Sigmoid colon (tissue), 7 donors: ENCODE measurements around the gene TRIB2. TPM values are rescaled to one million over a fixed set of nuclear protein-coding genes. Genes with fewer than 3 reads are reported as not detected.

Experiments
- DNase-seq: peaks from one replicate; pipeline ENCODE4 v3.0.0-alpha.2; 2019
- H3K27ac ChIP-seq, 4 donors: fragments of 200-600 bp; sonication (generic); one replicate each; pipeline ENCODE4 v1.5.1; 2016 to 2019; ENCODE audit warnings: mild to moderate bottlenecking in 1 of 4
- H3K27me3 ChIP-seq, 3 donors: fragments of 200-600 bp; sonication (generic); one replicate each; pipeline ENCODE4 v1.5.1; 2019; ENCODE audit warnings: mild to moderate bottlenecking in 1 of 3
- H3K36me3 ChIP-seq, 4 donors: fragments of 200-600 bp; sonication (generic); one replicate each; pipeline ENCODE4 v1.5.1; 2016 to 2019
- H3K4me1 ChIP-seq, 4 donors: fragments of 200-600 bp; sonication (generic); one replicate each; pipeline ENCODE4 v1.5.1; 2017 to 2019
- H3K4me3 ChIP-seq, 4 donors: fragments of 200-600 bp; sonication (generic); one replicate each; pipeline ENCODE4 v1.5.1; 2017 to 2019; ENCODE audit warnings: mild to moderate bottlenecking in 2 of 4, moderate library complexity in 1 of 4
- H3K9me3 ChIP-seq, 4 donors: fragments of 200-600 bp in 3 of 4; sonication (generic) in 3 of 4; one replicate each; pipeline versions ENCODE4 v1.5.1 to v1.6.1; 2013 to 2019
- CTCF ChIP-seq, 4 experiments: fragments of 450-650 bp in 3 of 4; fragments of 200-600 bp in 1 of 4; IDR thresholded peaks; one replicate each; pipeline ENCODE4 v1.5.1; 2016 to 2019; ENCODE audit warnings: antibody characterized with exemption in 4 of 4, mild to moderate bottlenecking in 3 of 4, moderate library complexity in 2 of 4
- EP300 ChIP-seq, 4 donors: sonication (generic); formaldehyde crosslinking; IDR thresholded peaks; one replicate each; pipeline ENCODE4 v1.6.1; 2017; ENCODE audit warnings: antibody characterized with exemption in 4 of 4
- POLR2A ChIP-seq, 2 donors: fragments of 450-650 bp; IDR thresholded peaks; one replicate each; pipeline ENCODE4 v1.6.1; 2016; ENCODE audit warnings: antibody characterized with exemption in 2 of 2, mild to moderate bottlenecking in 2 of 2, moderate library complexity in 2 of 2
- POLR2AphosphoS5 ChIP-seq, 4 donors: sonication (generic); formaldehyde crosslinking; IDR thresholded peaks; one replicate each; pipeline ENCODE4 v1.6.1; 2017; ENCODE audit warnings: antibody characterized with exemption in 4 of 4
- WGBS, 2 donors: extraction: QIAGEN DNeasy Blood & Tissue Kit; methylation state at CpG; one replicate each; pipeline ENCODE4 v1.1.7; 2013; 5-methylcytosine and 5-hydroxymethylcytosine counted together
- intact Hi-C: fragments of 100-400 bp; cut with DNase I; formaldehyde crosslinking; loops from one replicate; pipeline ENCODE4 v1.15.1; 2023
- polyA plus RNA-seq, 3 donors: library from polyadenylated mRNA; stranded (reverse); fragments of 200-250 nt; gene quantifications; one replicate each; pipeline ENCODE4 v1.2.3, GENCODE V29; 2013
- total RNA-seq, 4 donors: library from RNA; depleted of rRNA; stranded (reverse); fragments of >200 nt; gene quantifications; one replicate each; pipeline ENCODE4 v1.1.0, GENCODE V29; 2016
- donor health status: healthy with polysubstance abuse.
- donor health status: Bipolar disorder and iron deficiency.
- donor health status: healthy.

The TRIB2 gene
- total and polyA plus RNA-seq, 7 donors: 1.4 to 56.2 (median 34.2) TPM

GRCh38 chr2:12767541-12767940 is 50.8 kb downstream of the TRIB2 start:
- 90 to 91% methylated on average over 8 of the region's 8 CpGs for WGBS, 2 donors
- no peak overlapping the region for H3K4me3 ChIP-seq
- H3K4me1 ChIP-seq: peaks cover 0 to 17% (median 8%) of the 10 kb centered on the region in 4 donors
- H3K27ac ChIP-seq: no peak overlapping the region
- TF ChIP-seq POLR2A (IDR thresholded peaks at IDR 0.05): no peak
- TF ChIP-seq EP300 (IDR thresholded peaks at IDR 0.05): no peak
- no peak for TF ChIP-seq POLR2AphosphoS5 (IDR thresholded peaks at IDR 0.05)
- no peak for TF ChIP-seq CTCF (IDR thresholded peaks at IDR 0.05)
- no peaks in the 10 kb centered on the region for H3K9me3 ChIP-seq
- intact Hi-C loops: no loop called here
- no peaks in the 10 kb centered on the region for H3K27me3 ChIP-seq
- H3K36me3 ChIP-seq: no peaks in the 10 kb centered on the region
- no peak for DNase-seq

GRCh38 chr2:12767996-12768624 is 51.4 kb downstream of the TRIB2 start:
- Histone ChIP-seq H3K4me3 (no peak overlapping the region), H3K36me3 (no peaks in the 10 kb centered on the region), H3K4me1 (peaks cover 0 to 12% (median 6%) of the 10 kb centered on the region in 4 donors), H3K9me3 (no peaks in the 10 kb centered on the region), H3K27me3 (no peaks in the 10 kb centered on the region), H3K27ac (no peak overlapping the region)
- intact Hi-C loops: no loop called here
- WGBS, 2 donors: 66 to 73% methylated on average over 3 of the region's 3 CpGs
- TF ChIP-seq EP300 (IDR thresholded peaks at IDR 0.05): no peak
- TF ChIP-seq POLR2A (IDR thresholded peaks at IDR 0.05): no peak
- no peak for TF ChIP-seq CTCF (IDR thresholded peaks at IDR 0.05)
- TF ChIP-seq POLR2AphosphoS5 (IDR thresholded peaks at IDR 0.05): no peak
- DNase-seq: no peak

GRCh38 chr2:12769492-12770105 is 52.9 kb downstream of the TRIB2 start:
- WGBS, 2 donors: 51 to 75% methylated on average over 9 of the region's 9 CpGs
- Histone ChIP-seq H3K4me1 (no peaks in the 10 kb centered on the region), H3K36me3 (no peaks in the 10 kb centered on the region), H3K27ac (no peak overlapping the region), H3K9me3 (no peaks in the 10 kb centered on the region), H3K27me3 (no peaks in the 10 kb centered on the region), H3K4me3 (no peak overlapping the region)
- DNase-seq: peak; percentile 77
- intact Hi-C loops: no loop called here
- TF ChIP-seq POLR2A (IDR thresholded peaks at IDR 0.05) (no peak), POLR2AphosphoS5 (IDR thresholded peaks at IDR 0.05) (no peak), EP300 (IDR thresholded peaks at IDR 0.05) (no peak), CTCF (IDR thresholded peaks at IDR 0.05) (no peak)

GRCh38 chr2:12770300-12770968 is 53.7 kb downstream of the TRIB2 start:
- TF ChIP-seq EP300 (IDR thresholded peaks at IDR 0.05): no peak
- 67 to 69% methylated on average over 8 of the region's 8 CpGs for WGBS, 2 donors
- Histone ChIP-seq H3K27ac (no peak overlapping the region), H3K4me3 (no peak overlapping the region), H3K36me3 (no peaks in the 10 kb centered on the region), H3K27me3 (no peaks in the 10 kb centered on the region), H3K4me1 (no peaks in the 10 kb centered on the region), H3K9me3 (peaks cover 0 to 4% (median under 1%) of the 10 kb centered on the region in 4 donors)
- intact Hi-C loops: no loop called here
- DNase-seq: no peak

- no peak overlapping the region for H3K4me3 ChIP-seq
- H3K4me1 ChIP-seq: no peaks in the 10 kb centered on the region
- TF ChIP-seq EP300 (IDR thresholded peaks at IDR 0.05) (no peak), POLR2AphosphoS5 (IDR thresholded peaks at IDR 0.05) (no peak), CTCF (IDR thresholded peaks at IDR 0.05) (no peak), POLR2A (IDR thresholded peaks at IDR 0.05) (no peak)
- H3K27ac ChIP-seq: no peak overlapping the region
- intact Hi-C loops: no loop called here
- WGBS, 2 donors: 75 to 94% methylated on average over 3 of the region's 3 CpGs
- no peak for DNase-seq
- H3K27me3 ChIP-seq: no peaks in the 10 kb centered on the region
- peaks cover 0 to 5% (median 2%) of the 10 kb centered on the region in 4 donors for H3K9me3 ChIP-seq
- no peaks in the 10 kb centered on the region for H3K36me3 ChIP-seq
These were observed 54.4 kb downstream of the TRIB2 start for GRCh38 chr2:12771154-12771553.
